HepG2 (cell line): ENCODE measurements around the gene OTP. TPM values are rescaled to one million over a fixed set of nuclear protein-coding genes. Genes with fewer than 3 reads are reported as not detected.

Experiments
- ATAC-seq: fragments of 200-7000 bp; cut with Tn5 transposase; 3 replicates; pipeline ENCODE4 v1.9.1; 2020; ENCODE audit warnings: mild to moderate bottlenecking, moderate library complexity
- BruUV-seq: library from RNA; stranded (reverse); fragments of 400-500 nt; replicated peaks from 2 replicates; lab custom pipeline; 2021; lab: Mats Ljungman, UMichigan
- CTCF ChIA-PET: fragments of 300-600 bp; formaldehyde crosslinking; extraction: SDS; loops from one replicate; lab custom pipeline; 2021; ENCODE audit warnings: low total read pairs, inconsistent platforms, low intra/inter-chr PET ratio; lab: Yijun Ruan, JAX
- POLR2A ChIA-PET: fragments of 350-600 bp; sonication (Branson Sonifier 250); formaldehyde crosslinking; loops from one replicate; lab custom pipeline; 2020; ENCODE audit warnings: antibody characterized with exemption, inconsistent platforms; lab: Yijun Ruan, JAX
- DNase-seq: peaks from one replicate; pipeline ENCODE4 v3.0.0-alpha.2; 2015; ENCODE audit warnings: low spot score
- FAIRE-seq: peaks from 3 replicates; lab custom pipeline; 2011; peaks lifted over from hg19 to GRCh38; lab: Jason Lieb, UNC
- H2AFZ ChIP-seq: one replicate; pipeline ENCODE4 v1.6.1; 2011; ENCODE audit warnings: low read length, inconsistent platforms
- H3K27ac ChIP-seq: fragments of 300-600 bp; 3 replicates; pipeline ENCODE4 v1.8.0; 2011; ENCODE audit warnings: mixed run types, mild to moderate bottlenecking, mixed read lengths, low read length, inconsistent platforms; ENCODE audit not compliant: insufficient read depth; ENCODE audit errors: extremely low read length
- H3K27me3 ChIP-seq, 2 experiments: fragments of 200-600 bp in 1 of 2; 2 replicates in 1 of 2; 3 replicates in 1 of 2; pipeline versions ENCODE4 v1.6.0 to v1.8.0; 2011; ENCODE audit warnings: low read length in 2 of 2, mild to moderate bottlenecking in 2 of 2, moderate library complexity in 2 of 2, inconsistent platforms in 1 of 2; ENCODE audit not compliant: insufficient read depth in 2 of 2, control insufficient read depth in 1 of 2
- H3K36me3 ChIP-seq, 2 experiments: fragments of 200-600 bp in 1 of 2; replicated peaks in 1 of 2; 2 replicates in 1 of 2; 3 replicates in 1 of 2; pipeline versions ENCODE4 v1.5.1 to v1.8.0; 2011; ENCODE audit warnings: low read length in 2 of 2, inconsistent platforms in 1 of 2; ENCODE audit not compliant: insufficient read depth in 2 of 2, control insufficient read depth in 1 of 2
- H3K4me1 ChIP-seq: 2 replicates; pipeline ENCODE4 v1.5.1; 2012; ENCODE audit warnings: low read length, inconsistent platforms; ENCODE audit not compliant: insufficient read depth
- H3K4me2 ChIP-seq: 2 replicates; pipeline ENCODE4 v1.6.0; 2011; ENCODE audit warnings: low read depth, low read length, inconsistent platforms
- H3K4me3 ChIP-seq, 3 experiments: fragments of 200-600 bp in 1 of 3; sonication (generic), shearing (Covaris generic) in 1 of 3; replicated peaks in 1 of 3; 2 replicates each; pipeline ENCODE4 v1.5.1; 2011 to 2016; ENCODE audit warnings: low read length in 3 of 3, inconsistent platforms in 2 of 3, low read depth in 2 of 3, mild to moderate bottlenecking in 2 of 3, control low read depth in 1 of 3, mixed read lengths in 1 of 3; ENCODE audit not compliant: insufficient read depth in 1 of 3
- H3K79me2 ChIP-seq: one replicate; pipeline ENCODE4 v1.6.1; 2011; ENCODE audit warnings: low read length, inconsistent platforms; ENCODE audit not compliant: insufficient read depth
- H3K9ac ChIP-seq: 2 replicates; pipeline ENCODE4 v1.6.0; 2011; ENCODE audit warnings: mild to moderate bottlenecking, low read depth, low read length, inconsistent platforms; ENCODE audit not compliant: insufficient read depth
- H3K9me3 ChIP-seq: 2 replicates; pipeline ENCODE4 v1.5.1; 2012; ENCODE audit warnings: mild to moderate bottlenecking, low read length
- H4K20me1 ChIP-seq: 2 replicates; pipeline ENCODE4 v1.6.0; 2011; ENCODE audit warnings: inconsistent platforms, mild to moderate bottlenecking, low read length, moderate library complexity; ENCODE audit not compliant: insufficient read depth
- BCL6 ChIP-seq: IDR thresholded peaks from 2 replicates; pipeline ENCODE4 v1.6.1; 2016; ENCODE audit warnings: missing genetic modification reagents, missing compliant biosample characterization
- EP300 ChIP-seq, 3 experiments: sonication (generic) in 1 of 3; formaldehyde crosslinking in 1 of 3; IDR thresholded peaks; 2 replicates each; pipeline versions ENCODE4 v1.5.1 to v1.6.1; 2011 to 2020; ENCODE audit warnings: low read depth in 2 of 3, low read length in 2 of 3, borderline replicate concordance in 1 of 3, improper control_type of control experiment in 1 of 3, mild to moderate bottlenecking in 1 of 3, missing genetic modification reagents in 1 of 3, moderate library complexity in 1 of 3
- POGZ ChIP-seq: sonication (generic); formaldehyde crosslinking; IDR thresholded peaks from 2 replicates; pipeline ENCODE4 v1.4.0; 2020; ENCODE audit warnings: mild to moderate bottlenecking, missing genetic modification reagents
- ZNF501 ChIP-seq: sonication (generic); formaldehyde crosslinking; IDR thresholded peaks from 2 replicates; pipeline ENCODE4 v1.5.1; 2020; ENCODE audit warnings: mild to moderate bottlenecking, moderate library complexity, missing genetic modification reagents
- WGBS: methylation state at CpG from one replicate; pipeline ENCODE4 v1.1.6; 2017; ENCODE audit warnings: low lambda C conversion rate; 5-methylcytosine and 5-hydroxymethylcytosine counted together
- in situ Hi-C: cut with HindIII; loops from 2 replicates; pipeline ENCODE4 v1.10.0; 2017; ENCODE audit warnings: low pct_unique_long_range_greater_than_20kb; ENCODE audit not compliant: extremely low pct_ligation_motif_present
- intact Hi-C: fragments of 100-400 bp; cut with micrococcal nuclease; formaldehyde crosslinking; loops from one replicate; pipeline ENCODE4 v1.10.0; 2022; ENCODE audit not compliant: unreplicated experiment
- polyA plus RNA-seq, 8 experiments: library from polyadenylated mRNA; depleted of rRNA in 3 of 8; stranded (reverse) in 7 of 8; unstranded in 1 of 8; fragments of >200 nt; fragmentation: Illumina TruSeq in 4 of 8; extraction: Trizol in 4 of 8; gene quantifications; 2 replicates each; pipeline versions ENCODE4 v1.2.1 to v1.2.3, GENCODE V29; 2011 to 2016; ENCODE audit warnings: low read depth in 4 of 8, missing spikeins in 1 of 8, mixed read lengths in 1 of 8; ENCODE audit not compliant: insufficient read depth in 1 of 8
- total RNA-seq, 5 experiments: library from RNA; depleted of rRNA; stranded (reverse); fragments of >200 nt; fragmentation: Illumina TruSeq; extraction: Trizol; gene quantifications; 2 replicates each; pipeline ENCODE4 v1.2.3, GENCODE V29; 2016; ENCODE audit warnings: low read depth in 1 of 5
- TF ChIP-seq, protein P1 (sequence below): sonication (generic); formaldehyde crosslinking; IDR thresholded peaks from one replicate; pipeline ENCODE4 v1.5.1; 2020; ENCODE audit warnings: mild to moderate bottlenecking, missing genetic modification reagents; ENCODE audit errors: not compliant biosample characterization

Gene OTP
- total and polyA plus RNA-seq, 2 of the 13 experiments (the other 11 are each of a cell fraction or from before 2014, with no cell fraction given): not detected

DNA sequence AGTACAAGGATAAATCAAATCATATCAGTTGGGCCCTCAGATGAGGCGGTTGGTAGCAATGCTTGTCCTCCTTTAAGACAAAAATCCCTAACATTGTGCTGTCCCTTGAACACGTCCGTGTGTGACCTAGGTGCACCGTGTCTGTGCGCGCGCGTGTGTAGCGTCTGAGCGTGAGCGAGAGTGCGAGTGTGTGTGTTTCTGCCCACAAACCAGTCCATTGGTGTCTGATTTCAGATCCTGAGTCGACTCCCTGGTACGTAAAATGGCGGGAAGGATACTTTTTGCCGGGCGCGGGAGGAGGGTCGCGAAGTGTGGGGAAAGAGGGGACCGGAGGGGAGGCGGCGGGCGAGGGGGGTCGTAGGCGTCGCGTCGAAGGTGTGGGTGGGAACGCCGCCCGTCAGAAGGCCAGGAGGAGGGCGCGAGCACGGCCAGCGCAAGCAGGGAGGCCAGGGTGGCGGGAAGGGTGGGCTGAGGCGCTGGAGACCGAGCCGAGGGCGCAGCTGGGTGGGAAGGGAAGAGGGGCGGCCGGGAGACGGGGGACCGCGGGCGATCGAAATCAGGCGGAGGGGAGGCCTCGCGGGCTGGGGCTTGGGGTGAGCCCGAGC lies 8.9 kb downstream of the OTP start (continued):
- TF ChIP-seq, protein P1, sequence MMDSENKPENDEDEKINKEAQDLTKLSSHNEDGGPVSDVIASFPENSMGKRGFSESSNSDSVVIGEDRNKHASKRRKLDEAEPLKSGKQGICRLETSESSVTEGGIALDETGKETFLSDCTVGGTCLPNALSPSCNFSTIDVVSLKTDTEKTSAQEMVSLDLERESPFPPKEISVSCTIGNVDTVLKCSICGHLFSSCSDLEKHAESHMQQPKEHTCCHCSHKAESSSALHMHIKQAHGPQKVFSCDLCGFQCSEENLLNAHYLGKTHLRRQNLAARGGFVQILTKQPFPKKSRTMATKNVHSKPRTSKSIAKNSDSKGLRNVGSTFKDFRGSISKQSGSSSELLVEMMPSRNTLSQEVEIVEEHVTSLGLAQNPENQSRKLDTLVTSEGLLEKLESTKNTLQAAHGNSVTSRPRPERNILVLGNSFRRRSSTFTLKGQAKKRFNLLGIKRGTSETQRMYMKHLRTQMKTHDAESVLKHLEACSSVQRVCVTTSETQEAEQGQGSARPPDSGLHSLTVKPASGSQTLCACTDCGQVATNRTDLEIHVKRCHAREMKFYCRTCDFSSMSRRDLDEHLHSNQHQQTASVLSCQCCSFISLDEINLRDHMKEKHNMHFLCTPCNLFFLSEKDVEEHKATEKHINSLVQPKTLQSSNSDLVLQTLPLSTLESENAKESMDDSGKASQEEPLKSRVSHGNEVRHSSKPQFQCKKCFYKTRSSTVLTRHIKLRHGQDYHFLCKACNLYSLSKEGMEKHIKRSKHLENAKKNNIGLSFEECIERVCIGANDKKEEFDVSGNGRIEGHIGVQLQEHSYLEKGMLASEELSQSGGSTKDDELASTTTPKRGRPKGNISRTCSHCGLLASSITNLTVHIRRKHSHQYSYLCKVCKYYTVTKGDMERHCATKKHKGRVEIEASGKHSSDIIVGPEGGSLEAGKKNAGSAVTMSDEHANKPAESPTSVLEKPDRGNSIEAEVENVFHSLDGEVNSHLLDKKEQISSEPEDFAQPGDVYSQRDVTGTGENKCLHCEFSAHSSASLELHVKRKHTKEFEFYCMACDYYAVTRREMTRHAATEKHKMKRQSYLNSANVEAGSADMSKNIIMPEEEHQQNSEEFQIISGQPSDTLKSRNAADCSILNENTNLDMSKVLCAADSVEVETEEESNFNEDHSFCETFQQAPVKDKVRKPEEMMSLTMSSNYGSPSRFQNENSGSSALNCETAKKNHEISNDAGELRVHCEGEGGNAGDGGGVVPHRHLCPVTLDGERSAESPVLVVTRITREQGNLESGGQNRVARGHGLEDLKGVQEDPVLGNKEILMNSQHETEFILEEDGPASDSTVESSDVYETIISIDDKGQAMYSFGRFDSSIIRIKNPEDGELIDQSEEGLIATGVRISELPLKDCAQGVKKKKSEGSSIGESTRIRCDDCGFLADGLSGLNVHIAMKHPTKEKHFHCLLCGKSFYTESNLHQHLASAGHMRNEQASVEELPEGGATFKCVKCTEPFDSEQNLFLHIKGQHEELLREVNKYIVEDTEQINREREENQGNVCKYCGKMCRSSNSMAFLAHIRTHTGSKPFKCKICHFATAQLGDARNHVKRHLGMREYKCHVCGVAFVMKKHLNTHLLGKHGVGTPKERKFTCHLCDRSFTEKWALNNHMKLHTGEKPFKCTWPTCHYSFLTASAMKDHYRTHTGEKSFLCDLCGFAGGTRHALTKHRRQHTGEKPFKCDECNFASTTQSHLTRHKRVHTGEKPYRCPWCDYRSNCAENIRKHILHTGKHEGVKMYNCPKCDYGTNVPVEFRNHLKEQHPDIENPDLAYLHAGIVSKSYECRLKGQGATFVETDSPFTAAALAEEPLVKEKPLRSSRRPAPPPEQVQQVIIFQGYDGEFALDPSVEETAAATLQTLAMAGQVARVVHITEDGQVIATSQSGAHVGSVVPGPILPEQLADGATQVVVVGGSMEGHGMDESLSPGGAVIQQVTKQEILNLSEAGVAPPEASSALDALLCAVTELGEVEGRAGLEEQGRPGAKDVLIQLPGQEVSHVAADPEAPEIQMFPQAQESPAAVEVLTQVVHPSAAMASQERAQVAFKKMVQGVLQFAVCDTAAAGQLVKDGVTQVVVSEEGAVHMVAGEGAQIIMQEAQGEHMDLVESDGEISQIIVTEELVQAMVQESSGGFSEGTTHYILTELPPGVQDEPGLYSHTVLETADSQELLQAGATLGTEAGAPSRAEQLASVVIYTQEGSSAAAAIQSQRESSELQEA (CRISPR knock-in tag): no peak

DNA sequence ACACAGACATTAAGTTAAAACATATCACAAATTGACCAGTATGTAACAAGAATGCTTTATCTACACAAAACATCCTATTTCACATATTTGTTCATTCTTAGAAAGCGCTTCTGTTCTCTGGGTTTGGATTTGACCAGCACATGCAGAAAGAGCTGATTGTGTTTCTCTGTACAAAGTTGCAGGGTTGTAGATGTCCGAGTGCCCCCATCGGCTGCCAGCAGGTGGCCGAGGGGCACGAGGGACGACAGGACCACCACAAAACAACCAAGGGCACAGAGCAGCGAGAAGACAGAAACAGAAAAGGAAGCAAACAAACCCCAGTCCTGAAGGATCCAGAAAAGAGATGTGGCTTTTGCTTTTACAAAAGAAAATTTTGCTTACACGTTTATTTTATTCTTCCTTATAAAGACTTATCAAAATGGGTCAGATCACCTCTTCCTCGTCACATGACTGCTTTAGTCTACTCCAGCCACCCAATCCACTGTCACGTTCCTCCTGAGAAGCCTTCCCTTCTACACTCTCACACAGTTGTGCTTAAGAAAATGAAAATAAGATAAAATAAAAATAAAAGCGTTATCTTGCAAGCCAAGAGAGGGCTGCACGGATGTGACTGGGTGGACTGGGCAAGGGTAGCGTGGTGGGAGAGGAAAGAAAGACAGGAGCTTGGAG lies 9.5 kb downstream of the OTP start:
- Histone ChIP-seq H4K20me1 (no peaks in the 10 kb centered on the region), H3K4me1 (peaks cover 9% of the 10 kb centered on the region), H3K9ac (no peak overlapping the region), H3K79me2 (no peaks in the 10 kb centered on the region), H3K4me3 (0 out of 6 replicates have a peak overlapping the region, but pooled peaks of 1 of the 3 experiments have one; percentile 78), H3K36me3 (no peaks in the 10 kb centered on the region), H3K27ac (no peak overlapping the region), H2AFZ (no peak overlapping the region), H3K4me2 (peak overlapping the region; percentile 93)
- in situ Hi-C loops: no loop called here
- ChIA-PET POLR2A (no interaction called here), CTCF (no interaction called here)
- 26% methylated on average over 13 of the region's 13 CpGs for WGBS
- intact Hi-C loops: no loop called here
- no peak for DNase-seq
- no TSS peak for BruUV-seq
- ATAC-seq: no peak
- TF ChIP-seq POGZ (CRISPR knock-in tag): no peak
- peak; percentile 28; the same call in 1 of the 2 replicates for TF ChIP-seq BCL6 (CRISPR knock-in tag)
- TF ChIP-seq ZNF501 (CRISPR knock-in tag): no peak
- TF ChIP-seq EP300 (IDR thresholded peaks at IDR 0.05; ENCODE audit: low read depth in 2 of 2, low read length in 2 of 2): no peak
- no peak for TF ChIP-seq EP300 (CRISPR knock-in tag; IDR thresholded peaks at IDR 0.05; ENCODE audit: borderline replicate concordance)
- TF ChIP-seq, all 625 proteins: peak for 1
- Histone ChIP-seq H3K27me3 (peaks cover 0 to 42% of the 10 kb centered on the region in 2 experiments; a peak in 4 of 5 replicates), H3K9me3 (no peaks in the 10 kb centered on the region)
- FAIRE-seq: no peak
